Umbilical cord (tissue), 2 donors: Measurements from ENCODE around the gene AKR1A1. TPM values are rescaled to one million over a fixed set of nuclear protein-coding genes. Genes with fewer than 3 reads are reported as not detected.

Experiments used
- DNase-seq: peaks from one replicate; pipeline ENCODE4 v3.0.0-alpha.2; 2015; ENCODE audit warnings: low spot score
- total RNA-seq: library from RNA; depleted of rRNA; stranded (reverse); fragments of >200 nt; gene quantifications from one replicate; pipeline ENCODE4 v1.2.3, GENCODE V29; 2014; ENCODE audit warnings: low replicate concordance; ENCODE audit not compliant: insufficient read depth

AKR1A1 gene
- total RNA-seq, 1 donor from 2014 or later = 84.0 TPM

- no peak for DNase-seq
Measured at GRCh38 chr1:45615885-45616284, 65.3 kb downstream of the AKR1A1 start.

- DNase-seq = no peak
Measured at GRCh38 chr1:45617618-45618017, 67.0 kb downstream of the AKR1A1 start.

GRCh38 chr1:45619149-45619921 lies 68.7 kb downstream of the AKR1A1 start:
- no peak for DNase-seq

Other genes starting within 250 kb of the AKR1A1 start
- not detected for gene HPDL, start 223.9 kb upstream of the AKR1A1 start, total RNA-seq
- 4.1 TPM for gene TOE1, start 210.7 kb upstream of the AKR1A1 start, total RNA-seq
- gene MUTYH, start 210.4 kb upstream of the AKR1A1 start, total RNA-seq = 7.2 TPM
- 6.0 TPM for gene TESK2, start 59.7 kb upstream of the AKR1A1 start, total RNA-seq
- 0.72 TPM for gene CCDC163, start 50.8 kb upstream of the AKR1A1 start, total RNA-seq
- gene MMACHC, start 50.5 kb upstream of the AKR1A1 start, total RNA-seq = 1.2 TPM
- 181 TPM for gene PRDX1, start 28.9 kb upstream of the AKR1A1 start, total RNA-seq
- 27.4 TPM for gene NASP, start 33.2 kb downstream of the AKR1A1 start, total RNA-seq
- gene CCDC17, start 73.2 kb downstream of the AKR1A1 start, total RNA-seq = 1.9 TPM
- gene GPBP1L1, start 135.7 kb downstream of the AKR1A1 start, total RNA-seq = 69.8 TPM
- gene TMEM69, start 137.4 kb downstream of the AKR1A1 start, total RNA-seq = 7.5 TPM
- gene IPP, start 199.8 kb downstream of the AKR1A1 start, total RNA-seq = 15.2 TPM